Measurements from ENCODE around the gene COMMD8.
"Not testable (repeated sequence)": the region's sequence is repeated elsewhere in the genome, so short reads cannot be mapped to it uniquely, and the experiment has no call there.

Gene COMMD8

DNA sequence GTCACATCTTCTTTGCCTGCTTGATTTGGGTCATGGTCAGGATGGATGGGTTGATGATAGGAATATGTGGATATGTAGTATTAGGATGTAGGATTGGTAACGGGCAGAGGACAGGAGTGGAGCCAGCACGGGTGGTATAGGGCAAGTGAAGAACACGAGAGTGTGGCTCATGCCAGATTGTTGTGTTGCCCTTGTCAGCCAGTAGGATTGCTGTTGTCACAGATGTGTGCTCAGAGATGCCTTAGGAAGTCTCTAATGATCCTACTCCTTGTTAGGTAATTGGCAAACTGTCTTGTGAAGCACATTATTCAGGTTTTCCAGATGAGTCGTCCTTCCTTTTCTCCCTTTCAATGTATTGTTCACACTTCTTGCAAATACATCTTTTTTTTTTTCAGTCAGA, 27.0 kb upstream of the COMMD8 start:
- no peak overlapping the region for H3K4me3 ChIP-seq (ENCODE audit: low read depth, low read length)
- no peaks in the 10 kb centered on the region for H3K9me3 ChIP-seq (ENCODE audit: control insufficient read depth, low read length)
- peak; percentile 22 for TF ChIP-seq CTCF (IDR thresholded peaks at IDR 0.05)
- H2AFZ ChIP-seq = no peak overlapping the region
- H3K79me2 ChIP-seq = peaks cover 5% of the 10 kb centered on the region
- no peaks in the 10 kb centered on the region for H3K36me3 ChIP-seq (ENCODE audit: control insufficient read depth, insufficient read depth, low read length)
- H3K4me1 ChIP-seq = no peaks in the 10 kb centered on the region
- no peak overlapping the region for H3K9ac ChIP-seq
- H3K27ac ChIP-seq = no peak overlapping the region
- no peak overlapping the region for H3K4me2 ChIP-seq (ENCODE audit: low read length)
- no peaks in the 10 kb centered on the region for H3K27me3 ChIP-seq (ENCODE audit: control insufficient read depth, insufficient read depth, low read length)

GRCh38 chr4:47488706-47489105, 25.2 kb upstream of the COMMD8 start:
- no peak overlapping the region for H3K27ac ChIP-seq
- no peaks in the 10 kb centered on the region for H3K36me3 ChIP-seq (ENCODE audit: control insufficient read depth, insufficient read depth, low read length)
- H3K27me3 ChIP-seq (ENCODE audit: control insufficient read depth, insufficient read depth, low read length) = no peaks in the 10 kb centered on the region
- H3K4me2 ChIP-seq (ENCODE audit: low read length) = no peak overlapping the region
- no peak overlapping the region for H3K9ac ChIP-seq
- no peak overlapping the region for H3K4me3 ChIP-seq (ENCODE audit: low read depth, low read length)
- no peaks in the 10 kb centered on the region for H3K4me1 ChIP-seq
- no peaks in the 10 kb centered on the region for H3K9me3 ChIP-seq (ENCODE audit: control insufficient read depth, low read length)
- TF ChIP-seq CTCF (IDR thresholded peaks at IDR 0.05) = no peak
- H3K79me2 ChIP-seq = peaks cover 5% of the 10 kb centered on the region
- H2AFZ ChIP-seq = no peak overlapping the region

- not testable (repeated sequence) for H2AFZ ChIP-seq; H3K4me1 ChIP-seq; H3K9me3 ChIP-seq (ENCODE audit: control insufficient read depth, low read length); H3K79me2 ChIP-seq; H3K9ac ChIP-seq; H3K27me3 ChIP-seq (ENCODE audit: control insufficient read depth, insufficient read depth, low read length); H3K36me3 ChIP-seq (ENCODE audit: control insufficient read depth, insufficient read depth, low read length); H3K27ac ChIP-seq
- Histone ChIP-seq H3K4me2 (ENCODE audit: low read length) (peak overlapping the region; percentile 77), H3K4me3 (ENCODE audit: low read depth, low read length) (peak overlapping the region; percentile 74)
Measured at GRCh38 chr4:47486727-47487126, 23.2 kb upstream of the COMMD8 start.

DNA sequence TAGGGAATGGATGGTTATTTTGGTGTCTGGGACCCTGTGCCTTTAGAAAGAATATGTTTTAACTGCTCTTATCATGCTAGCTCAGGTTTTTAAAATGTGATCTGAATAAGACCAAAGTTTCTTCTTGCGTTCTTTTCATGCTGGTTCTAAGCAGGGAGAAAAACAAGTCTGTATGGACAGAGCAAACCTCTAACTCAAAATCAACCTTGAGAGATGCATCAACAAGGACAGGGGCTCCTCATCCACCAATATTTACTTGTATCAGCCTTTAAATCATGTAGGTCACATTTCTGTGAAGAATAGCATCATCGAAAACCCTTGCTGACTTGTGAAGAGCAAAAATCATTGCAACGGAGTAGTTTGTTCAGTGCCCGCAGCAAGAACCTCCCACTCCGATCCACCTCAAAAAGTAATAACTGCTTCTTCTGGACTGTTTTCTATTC, 22.8 kb upstream of the COMMD8 start:
- Histone ChIP-seq H3K36me3 (ENCODE audit: control insufficient read depth, insufficient read depth, low read length) (no peaks in the 10 kb centered on the region), H3K27me3 (ENCODE audit: control insufficient read depth, insufficient read depth, low read length) (no peaks in the 10 kb centered on the region), H3K79me2 (peaks cover 5% of the 10 kb centered on the region), H3K9ac (no peak overlapping the region), H3K4me1 (no peaks in the 10 kb centered on the region), H3K9me3 (ENCODE audit: control insufficient read depth, low read length) (no peaks in the 10 kb centered on the region), H3K4me2 (ENCODE audit: low read length) (peak overlapping the region; percentile 77), H2AFZ (peak overlapping the region; percentile 75), H3K4me3 (ENCODE audit: low read depth, low read length) (peak overlapping the region; percentile 74), H3K27ac (peak overlapping the region; percentile 85)
- TF ChIP-seq CTCF (IDR thresholded peaks at IDR 0.05) = no peak

- H3K36me3 ChIP-seq (ENCODE audit: control insufficient read depth, insufficient read depth, low read length) = no peaks in the 10 kb centered on the region
- no peaks in the 10 kb centered on the region for H3K9me3 ChIP-seq (ENCODE audit: control insufficient read depth, low read length)
- H3K4me2 ChIP-seq (ENCODE audit: low read length) = peak overlapping the region; percentile 77
- peak overlapping the region; percentile 75 for H2AFZ ChIP-seq
- no peaks in the 10 kb centered on the region for H3K4me1 ChIP-seq
- no peak for TF ChIP-seq CTCF (IDR thresholded peaks at IDR 0.05)
- no peaks in the 10 kb centered on the region for H3K27me3 ChIP-seq (ENCODE audit: control insufficient read depth, insufficient read depth, low read length)
- H3K9ac ChIP-seq = no peak overlapping the region
- H3K4me3 ChIP-seq (ENCODE audit: low read depth, low read length) = peak overlapping the region; percentile 74
- peak overlapping the region; percentile 85 for H3K27ac ChIP-seq
- peaks cover 5% of the 10 kb centered on the region for H3K79me2 ChIP-seq
Measured at GRCh38 chr4:47485768-47486167, 22.3 kb upstream of the COMMD8 start.

Measured in parathyroid adenoma (tissue), 2 donors.